WTC11 (cell line): ENCODE results near the gene ZER1. TPM values are rescaled to one million over a fixed set of nuclear protein-coding genes. Genes with fewer than 3 reads are reported as not detected.
A peak's percentile ranks its signal among the peaks of the same experiment; 100 is the strongest.

ENCODE experiments used
- CREB1 ChIP-seq: sonication (generic); formaldehyde crosslinking; IDR thresholded peaks from 2 replicates; pipeline ENCODE4 v1.8.0; 2023; ENCODE audit warnings: mild to moderate bottlenecking, missing genetic modification reagents
- ELF4 ChIP-seq: sonication (generic); formaldehyde crosslinking; IDR thresholded peaks from 2 replicates; pipeline ENCODE4 v1.8.1; 2022; ENCODE audit warnings: low read depth, mild to moderate bottlenecking, moderate library complexity, missing genetic modification reagents
- ESRRA ChIP-seq: sonication (generic); formaldehyde crosslinking; IDR thresholded peaks from 2 replicates; pipeline ENCODE4 v1.8.1; 2022; ENCODE audit warnings: mild to moderate bottlenecking, missing genetic modification reagents, borderline replicate concordance
- ETV6 ChIP-seq: sonication (generic); formaldehyde crosslinking; IDR thresholded peaks from 2 replicates; pipeline ENCODE4 v1.8.1; 2022; ENCODE audit warnings: mild to moderate bottlenecking, missing genetic modification reagents
- GTF2I ChIP-seq: fragments of 250-450 bp; sonication (Bioruptor Pico); conservative IDR thresholded peaks from 2 replicates; pipeline ENCODE4 v1.4.0; 2021; ENCODE audit warnings: mild to moderate bottlenecking
- JAZF1 ChIP-seq: fragments of 250-450 bp; sonication (Bioruptor Pico); IDR thresholded peaks from 2 replicates; pipeline ENCODE4 v1.9.0; 2021; ENCODE audit warnings: moderate library complexity, mild to moderate bottlenecking, inconsistent platforms
- MYBL2 ChIP-seq: sonication (generic); formaldehyde crosslinking; IDR thresholded peaks from 2 replicates; pipeline ENCODE4 v1.8.1; 2023; ENCODE audit warnings: mild to moderate bottlenecking, moderate library complexity, missing genetic modification reagents
- NFATC4 ChIP-seq: fragments of 250-450 bp; sonication (Bioruptor Pico); IDR thresholded peaks from 2 replicates; pipeline ENCODE4 v1.9.0; 2021; ENCODE audit warnings: mild to moderate bottlenecking
- NFE2L1 ChIP-seq: sonication (generic); formaldehyde crosslinking; IDR thresholded peaks from 2 replicates; pipeline ENCODE4 v1.8.1; 2023; ENCODE audit warnings: missing genetic modification reagents
- NR2C2 ChIP-seq: sonication (generic); formaldehyde crosslinking; IDR thresholded peaks from 2 replicates; pipeline ENCODE4 v1.8.0; 2022; ENCODE audit warnings: mild to moderate bottlenecking, missing genetic modification reagents
- NR3C1 ChIP-seq: sonication (generic); formaldehyde crosslinking; conservative IDR thresholded peaks from 2 replicates; pipeline ENCODE4 v1.8.1; 2023; ENCODE audit warnings: low read depth, mild to moderate bottlenecking, missing genetic modification reagents
- PRRX2 ChIP-seq: fragments of 250-450 bp; sonication (Bioruptor Pico); IDR thresholded peaks from 2 replicates; pipeline ENCODE4 v1.8.0; 2021; ENCODE audit warnings: mild to moderate bottlenecking
- RELA ChIP-seq: sonication (generic); formaldehyde crosslinking; IDR thresholded peaks from 2 replicates; pipeline ENCODE4 v1.8.1; 2022; ENCODE audit warnings: missing genetic modification reagents, mild to moderate bottlenecking, borderline replicate concordance
- SMAD3 ChIP-seq: sonication (generic); formaldehyde crosslinking; IDR thresholded peaks from 2 replicates; pipeline ENCODE4 v1.8.0; 2022; ENCODE audit warnings: missing genetic modification reagents, mild to moderate bottlenecking, borderline replicate concordance
- SOX15 ChIP-seq: fragments of 250-450 bp; sonication (Bioruptor Pico); IDR thresholded peaks from 2 replicates; pipeline ENCODE4 v1.9.0; 2021; ENCODE audit warnings: mild to moderate bottlenecking
- SP1 ChIP-seq: sonication (generic); formaldehyde crosslinking; conservative IDR thresholded peaks from 2 replicates; pipeline ENCODE4 v1.8.1; 2022; ENCODE audit warnings: missing genetic modification reagents
- TP53 ChIP-seq: sonication (generic); formaldehyde crosslinking; IDR thresholded peaks from 2 replicates; pipeline ENCODE4 v1.8.1; 2023; ENCODE audit warnings: mild to moderate bottlenecking, missing genetic modification reagents
- ZNF219 ChIP-seq: sonication (generic); formaldehyde crosslinking; IDR thresholded peaks from 2 replicates; pipeline ENCODE4 v1.8.0; 2023; ENCODE audit warnings: missing genetic modification reagents, mild to moderate bottlenecking, borderline replicate concordance
- ZNF317 ChIP-seq: sonication (generic); formaldehyde crosslinking; IDR thresholded peaks from 2 replicates; pipeline ENCODE4 v1.8.1; 2023; ENCODE audit warnings: low read depth, mild to moderate bottlenecking, moderate library complexity, missing genetic modification reagents, borderline replicate concordance
- ZNF423 ChIP-seq: fragments of 250-450 bp; sonication (Bioruptor Pico); IDR thresholded peaks from 2 replicates; pipeline ENCODE4 v2.1.2; 2022; ENCODE audit warnings: mild to moderate bottlenecking, moderate library complexity
- total RNA-seq: library from RNA; stranded (reverse); gene quantifications from 3 replicates; pipeline ENCODE4 v1.2.3, GENCODE V29; 2021
- TF ChIP-seq, protein P1 (sequence below): sonication (generic); formaldehyde crosslinking; IDR thresholded peaks from 2 replicates; pipeline ENCODE4 v1.8.0; 2023; ENCODE audit warnings: mild to moderate bottlenecking, missing genetic modification reagents
- TF ChIP-seq, protein P2 (sequence below): sonication (generic); formaldehyde crosslinking; IDR thresholded peaks from 2 replicates; pipeline ENCODE4 v1.8.1; 2022; ENCODE audit warnings: mild to moderate bottlenecking, moderate library complexity, missing genetic modification reagents
- TF ChIP-seq, protein P3 (sequence below): sonication (generic); formaldehyde crosslinking; IDR thresholded peaks from 2 replicates; pipeline ENCODE4 v1.8.0; 2023; ENCODE audit warnings: missing genetic modification reagents
- TF ChIP-seq, protein P4 (sequence below): sonication (generic); formaldehyde crosslinking; IDR thresholded peaks from 2 replicates; pipeline ENCODE4 v1.8.0; 2023; ENCODE audit warnings: missing genetic modification reagents, mild to moderate bottlenecking, borderline replicate concordance
- TF ChIP-seq, protein P5 (sequence below): fragments of 250-450 bp; sonication (Bioruptor Pico); IDR thresholded peaks from 2 replicates; pipeline ENCODE4 v1.9.0; 2021; ENCODE audit warnings: mild to moderate bottlenecking, borderline replicate concordance

The ZER1 gene
- total RNA-seq, 1 experiment from 2014 or later = 23.8 TPM

DNA sequence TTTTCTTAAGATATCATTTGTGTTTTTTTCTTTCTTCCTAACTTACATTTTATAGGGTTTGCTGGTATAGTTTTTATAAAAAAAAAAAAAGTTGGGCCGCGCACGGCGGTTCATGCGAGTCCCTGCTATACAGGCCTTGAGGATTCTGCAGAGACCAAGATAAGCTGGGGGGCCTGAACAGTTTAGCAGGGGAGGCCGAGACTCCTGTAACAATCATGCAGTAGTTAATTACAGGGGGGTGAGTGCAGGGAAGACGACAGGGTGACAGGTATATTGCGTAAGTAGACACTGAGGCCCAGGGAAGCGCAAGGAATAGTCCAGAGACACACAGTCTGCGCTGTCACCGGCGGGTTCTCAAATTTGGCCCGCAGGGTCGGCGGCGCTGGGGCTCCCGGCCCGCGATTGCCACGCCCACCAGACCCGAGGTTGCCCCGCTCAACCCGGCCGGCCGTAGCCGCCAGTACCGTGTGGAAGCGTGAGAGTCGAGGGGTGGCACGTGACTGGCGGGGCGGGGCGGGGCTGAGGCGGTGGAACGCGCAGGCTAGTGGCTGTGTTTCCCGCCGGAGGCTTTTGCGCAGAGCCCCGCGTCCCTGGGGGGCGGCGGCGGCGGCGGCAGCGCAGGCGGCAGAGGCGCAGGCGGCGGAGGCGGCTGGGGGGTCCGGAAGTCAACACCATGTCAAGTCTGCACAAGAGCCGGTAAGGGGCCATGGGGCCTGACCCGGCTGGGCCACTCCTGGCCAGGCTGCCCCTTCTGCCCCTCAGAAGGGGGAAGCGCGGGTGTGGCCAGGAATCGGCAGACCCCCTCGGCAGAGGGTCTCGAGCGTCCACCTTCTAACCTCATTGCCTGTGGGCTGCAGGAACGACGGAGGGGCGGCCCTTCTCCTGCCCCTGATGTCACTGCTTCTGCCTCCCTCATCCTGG lies 15.2 kb upstream of the ZER1 start, which contains the start of gene TBC1D13 (continued):
- TF ChIP-seq, protein P1, sequence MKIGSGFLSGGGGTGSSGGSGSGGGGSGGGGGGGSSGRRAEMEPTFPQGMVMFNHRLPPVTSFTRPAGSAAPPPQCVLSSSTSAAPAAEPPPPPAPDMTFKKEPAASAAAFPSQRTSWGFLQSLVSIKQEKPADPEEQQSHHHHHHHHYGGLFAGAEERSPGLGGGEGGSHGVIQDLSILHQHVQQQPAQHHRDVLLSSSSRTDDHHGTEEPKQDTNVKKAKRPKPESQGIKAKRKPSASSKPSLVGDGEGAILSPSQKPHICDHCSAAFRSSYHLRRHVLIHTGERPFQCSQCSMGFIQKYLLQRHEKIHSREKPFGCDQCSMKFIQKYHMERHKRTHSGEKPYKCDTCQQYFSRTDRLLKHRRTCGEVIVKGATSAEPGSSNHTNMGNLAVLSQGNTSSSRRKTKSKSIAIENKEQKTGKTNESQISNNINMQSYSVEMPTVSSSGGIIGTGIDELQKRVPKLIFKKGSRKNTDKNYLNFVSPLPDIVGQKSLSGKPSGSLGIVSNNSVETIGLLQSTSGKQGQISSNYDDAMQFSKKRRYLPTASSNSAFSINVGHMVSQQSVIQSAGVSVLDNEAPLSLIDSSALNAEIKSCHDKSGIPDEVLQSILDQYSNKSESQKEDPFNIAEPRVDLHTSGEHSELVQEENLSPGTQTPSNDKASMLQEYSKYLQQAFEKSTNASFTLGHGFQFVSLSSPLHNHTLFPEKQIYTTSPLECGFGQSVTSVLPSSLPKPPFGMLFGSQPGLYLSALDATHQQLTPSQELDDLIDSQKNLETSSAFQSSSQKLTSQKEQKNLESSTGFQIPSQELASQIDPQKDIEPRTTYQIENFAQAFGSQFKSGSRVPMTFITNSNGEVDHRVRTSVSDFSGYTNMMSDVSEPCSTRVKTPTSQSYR = peak; percentile 89; the same call in 1 of the 2 replicates
- TF ChIP-seq ZNF219 (CRISPR knock-in tag) = no peak
- peak; percentile 91 for TF ChIP-seq MYBL2 (CRISPR knock-in tag)
- TF ChIP-seq ELF4 (CRISPR knock-in tag) = peak; percentile 90; the same call in 1 of the 2 replicates
- TF ChIP-seq, protein P2, sequence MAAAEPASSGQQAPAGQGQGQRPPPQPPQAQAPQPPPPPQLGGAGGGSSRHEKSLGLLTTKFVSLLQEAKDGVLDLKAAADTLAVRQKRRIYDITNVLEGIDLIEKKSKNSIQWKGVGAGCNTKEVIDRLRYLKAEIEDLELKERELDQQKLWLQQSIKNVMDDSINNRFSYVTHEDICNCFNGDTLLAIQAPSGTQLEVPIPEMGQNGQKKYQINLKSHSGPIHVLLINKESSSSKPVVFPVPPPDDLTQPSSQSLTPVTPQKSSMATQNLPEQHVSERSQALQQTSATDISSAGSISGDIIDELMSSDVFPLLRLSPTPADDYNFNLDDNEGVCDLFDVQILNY = peak; percentile 92
- TF ChIP-seq GTF2I = no peak
- TF ChIP-seq ETV6 (CRISPR knock-in tag) = peak; percentile 97
- TF ChIP-seq NFE2L1 (CRISPR knock-in tag) = peak; percentile 76; the same call in 1 of the 2 replicates
- TF ChIP-seq ZNF423 = no peak
- TF ChIP-seq ZNF317 (CRISPR knock-in tag) = peak; percentile 61; the same call in 1 of the 2 replicates
- TF ChIP-seq ESRRA (CRISPR knock-in tag) = peak; percentile 88; the same call in 1 of the 2 replicates
- TF ChIP-seq, protein P3, sequence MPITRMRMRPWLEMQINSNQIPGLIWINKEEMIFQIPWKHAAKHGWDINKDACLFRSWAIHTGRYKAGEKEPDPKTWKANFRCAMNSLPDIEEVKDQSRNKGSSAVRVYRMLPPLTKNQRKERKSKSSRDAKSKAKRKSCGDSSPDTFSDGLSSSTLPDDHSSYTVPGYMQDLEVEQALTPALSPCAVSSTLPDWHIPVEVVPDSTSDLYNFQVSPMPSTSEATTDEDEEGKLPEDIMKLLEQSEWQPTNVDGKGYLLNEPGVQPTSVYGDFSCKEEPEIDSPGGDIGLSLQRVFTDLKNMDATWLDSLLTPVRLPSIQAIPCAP (CRISPR knock-in tag) = peak; percentile 85; the same call in 1 of the 2 replicates
- no peak for TF ChIP-seq NR2C2
- TF ChIP-seq, protein P4, sequence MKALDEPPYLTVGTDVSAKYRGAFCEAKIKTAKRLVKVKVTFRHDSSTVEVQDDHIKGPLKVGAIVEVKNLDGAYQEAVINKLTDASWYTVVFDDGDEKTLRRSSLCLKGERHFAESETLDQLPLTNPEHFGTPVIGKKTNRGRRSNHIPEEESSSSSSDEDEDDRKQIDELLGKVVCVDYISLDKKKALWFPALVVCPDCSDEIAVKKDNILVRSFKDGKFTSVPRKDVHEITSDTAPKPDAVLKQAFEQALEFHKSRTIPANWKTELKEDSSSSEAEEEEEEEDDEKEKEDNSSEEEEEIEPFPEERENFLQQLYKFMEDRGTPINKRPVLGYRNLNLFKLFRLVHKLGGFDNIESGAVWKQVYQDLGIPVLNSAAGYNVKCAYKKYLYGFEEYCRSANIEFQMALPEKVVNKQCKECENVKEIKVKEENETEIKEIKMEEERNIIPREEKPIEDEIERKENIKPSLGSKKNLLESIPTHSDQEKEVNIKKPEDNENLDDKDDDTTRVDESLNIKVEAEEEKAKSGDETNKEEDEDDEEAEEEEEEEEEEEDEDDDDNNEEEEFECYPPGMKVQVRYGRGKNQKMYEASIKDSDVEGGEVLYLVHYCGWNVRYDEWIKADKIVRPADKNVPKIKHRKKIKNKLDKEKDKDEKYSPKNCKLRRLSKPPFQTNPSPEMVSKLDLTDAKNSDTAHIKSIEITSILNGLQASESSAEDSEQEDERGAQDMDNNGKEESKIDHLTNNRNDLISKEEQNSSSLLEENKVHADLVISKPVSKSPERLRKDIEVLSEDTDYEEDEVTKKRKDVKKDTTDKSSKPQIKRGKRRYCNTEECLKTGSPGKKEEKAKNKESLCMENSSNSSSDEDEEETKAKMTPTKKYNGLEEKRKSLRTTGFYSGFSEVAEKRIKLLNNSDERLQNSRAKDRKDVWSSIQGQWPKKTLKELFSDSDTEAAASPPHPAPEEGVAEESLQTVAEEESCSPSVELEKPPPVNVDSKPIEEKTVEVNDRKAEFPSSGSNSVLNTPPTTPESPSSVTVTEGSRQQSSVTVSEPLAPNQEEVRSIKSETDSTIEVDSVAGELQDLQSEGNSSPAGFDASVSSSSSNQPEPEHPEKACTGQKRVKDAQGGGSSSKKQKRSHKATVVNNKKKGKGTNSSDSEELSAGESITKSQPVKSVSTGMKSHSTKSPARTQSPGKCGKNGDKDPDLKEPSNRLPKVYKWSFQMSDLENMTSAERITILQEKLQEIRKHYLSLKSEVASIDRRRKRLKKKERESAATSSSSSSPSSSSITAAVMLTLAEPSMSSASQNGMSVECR (CRISPR knock-in tag) = peak; percentile 97
- peak; percentile 54; the same call in 1 of the 2 replicates for TF ChIP-seq TP53 (CRISPR knock-in tag)
- no peak for TF ChIP-seq NR3C1 (CRISPR knock-in tag)
- TF ChIP-seq NFATC4 (CRISPR knock-in tag) = no peak
- TF ChIP-seq JAZF1 (CRISPR knock-in tag) = no peak
- peak; percentile 78; the same call in 1 of the 2 replicates for TF ChIP-seq SMAD3 (CRISPR knock-in tag)
- TF ChIP-seq RELA (CRISPR knock-in tag) = peak; percentile 90; the same call in 1 of the 2 replicates
- peak; percentile 75; the same call in 1 of the 2 replicates for TF ChIP-seq CREB1
- peak; percentile 99 for TF ChIP-seq SP1 (CRISPR knock-in tag)
- TF ChIP-seq SOX15 = no peak
- no peak for TF ChIP-seq PRRX2 (CRISPR knock-in tag)
- TF ChIP-seq, protein P5, sequence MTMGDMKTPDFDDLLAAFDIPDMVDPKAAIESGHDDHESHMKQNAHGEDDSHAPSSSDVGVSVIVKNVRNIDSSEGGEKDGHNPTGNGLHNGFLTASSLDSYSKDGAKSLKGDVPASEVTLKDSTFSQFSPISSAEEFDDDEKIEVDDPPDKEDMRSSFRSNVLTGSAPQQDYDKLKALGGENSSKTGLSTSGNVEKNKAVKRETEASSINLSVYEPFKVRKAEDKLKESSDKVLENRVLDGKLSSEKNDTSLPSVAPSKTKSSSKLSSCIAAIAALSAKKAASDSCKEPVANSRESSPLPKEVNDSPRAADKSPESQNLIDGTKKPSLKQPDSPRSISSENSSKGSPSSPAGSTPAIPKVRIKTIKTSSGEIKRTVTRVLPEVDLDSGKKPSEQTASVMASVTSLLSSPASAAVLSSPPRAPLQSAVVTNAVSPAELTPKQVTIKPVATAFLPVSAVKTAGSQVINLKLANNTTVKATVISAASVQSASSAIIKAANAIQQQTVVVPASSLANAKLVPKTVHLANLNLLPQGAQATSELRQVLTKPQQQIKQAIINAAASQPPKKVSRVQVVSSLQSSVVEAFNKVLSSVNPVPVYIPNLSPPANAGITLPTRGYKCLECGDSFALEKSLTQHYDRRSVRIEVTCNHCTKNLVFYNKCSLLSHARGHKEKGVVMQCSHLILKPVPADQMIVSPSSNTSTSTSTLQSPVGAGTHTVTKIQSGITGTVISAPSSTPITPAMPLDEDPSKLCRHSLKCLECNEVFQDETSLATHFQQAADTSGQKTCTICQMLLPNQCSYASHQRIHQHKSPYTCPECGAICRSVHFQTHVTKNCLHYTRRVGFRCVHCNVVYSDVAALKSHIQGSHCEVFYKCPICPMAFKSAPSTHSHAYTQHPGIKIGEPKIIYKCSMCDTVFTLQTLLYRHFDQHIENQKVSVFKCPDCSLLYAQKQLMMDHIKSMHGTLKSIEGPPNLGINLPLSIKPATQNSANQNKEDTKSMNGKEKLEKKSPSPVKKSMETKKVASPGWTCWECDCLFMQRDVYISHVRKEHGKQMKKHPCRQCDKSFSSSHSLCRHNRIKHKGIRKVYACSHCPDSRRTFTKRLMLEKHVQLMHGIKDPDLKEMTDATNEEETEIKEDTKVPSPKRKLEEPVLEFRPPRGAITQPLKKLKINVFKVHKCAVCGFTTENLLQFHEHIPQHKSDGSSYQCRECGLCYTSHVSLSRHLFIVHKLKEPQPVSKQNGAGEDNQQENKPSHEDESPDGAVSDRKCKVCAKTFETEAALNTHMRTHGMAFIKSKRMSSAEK = no peak
